Parathyroid adenoma (tissue), 2 donors: ENCODE results near the gene ACBD7.

ENCODE experiments used
- H2AFZ ChIP-seq: fragments of 300-600 bp; sonication (generic); one replicate; pipeline ENCODE4 v1.7.0; 2017; ENCODE audit warnings: antibody characterized with exemption, mild to moderate bottlenecking
- H3K27ac ChIP-seq: fragments of 300-600 bp; sonication (generic); one replicate; pipeline ENCODE4 v1.7.0; 2017
- H3K27me3 ChIP-seq: fragments of 300-600 bp; sonication (generic); one replicate; pipeline ENCODE4 v1.7.0; 2017; ENCODE audit warnings: low read length; ENCODE audit not compliant: control insufficient read depth, insufficient read depth
- H3K36me3 ChIP-seq: fragments of 300-600 bp; sonication (generic); one replicate; pipeline ENCODE4 v1.7.0; 2017; ENCODE audit warnings: low read length; ENCODE audit not compliant: control insufficient read depth, insufficient read depth
- H3K4me1 ChIP-seq: fragments of 300-600 bp; sonication (generic); one replicate; pipeline ENCODE4 v1.7.0; 2017; ENCODE audit warnings: control low read depth
- H3K4me2 ChIP-seq: fragments of 300-600 bp; sonication (generic); one replicate; pipeline ENCODE4 v1.7.0; 2017; ENCODE audit warnings: low read length
- H3K4me3 ChIP-seq: fragments of 300-600 bp; sonication (generic); one replicate; pipeline ENCODE4 v1.7.0; 2017; ENCODE audit warnings: low read depth, low read length
- H3K79me2 ChIP-seq: fragments of 300-600 bp; sonication (generic); one replicate; pipeline ENCODE4 v1.7.0; 2017; ENCODE audit warnings: control low read depth
- H3K9ac ChIP-seq: fragments of 300-600 bp; sonication (generic); one replicate; pipeline ENCODE4 v1.7.0; 2017; ENCODE audit warnings: mild to moderate bottlenecking
- H3K9me3 ChIP-seq: fragments of 300-600 bp; sonication (generic); one replicate; pipeline ENCODE4 v1.7.0; 2017; ENCODE audit warnings: low read length; ENCODE audit not compliant: control insufficient read depth
- TF ChIP-seq, protein P1 (sequence below): fragments of 300-600 bp; sonication (generic); IDR thresholded peaks from one replicate; pipeline ENCODE4 v1.7.0; 2017; ENCODE audit warnings: antibody characterized with exemption, mild to moderate bottlenecking
- donor health status: primary hyperparathyroidism.

The ACBD7 gene

DNA sequence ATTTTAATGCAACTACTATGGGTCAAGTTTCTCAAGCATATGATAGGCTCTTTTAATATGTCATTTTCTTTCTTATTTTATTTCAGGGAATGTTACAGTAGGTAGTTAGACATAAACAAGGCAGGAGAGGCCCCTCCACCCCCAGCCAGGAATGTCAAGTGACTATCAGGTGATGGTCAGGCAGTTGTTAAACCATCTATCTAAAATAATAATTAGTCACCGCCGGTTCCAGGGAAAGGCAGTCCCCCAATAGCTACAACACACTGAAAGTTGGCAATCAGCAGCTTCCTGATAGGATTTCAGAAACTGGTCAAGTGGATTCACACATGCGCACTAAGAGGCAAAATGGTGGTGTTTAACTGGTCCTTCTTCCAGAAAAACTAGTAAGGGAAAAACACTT, 35.5 kb downstream of the ACBD7 start:
- Histone ChIP-seq H3K9me3 (no peaks in the 10 kb centered on the region), H2AFZ (no peak overlapping the region), H3K27me3 (no peaks in the 10 kb centered on the region), H3K4me1 (no peaks in the 10 kb centered on the region), H3K36me3 (no peaks in the 10 kb centered on the region), H3K79me2 (no peaks in the 10 kb centered on the region), H3K9ac (no peak overlapping the region), H3K27ac (no peak overlapping the region), H3K4me2 (no peak overlapping the region), H3K4me3 (no peak overlapping the region)
- TF ChIP-seq, protein P1, sequence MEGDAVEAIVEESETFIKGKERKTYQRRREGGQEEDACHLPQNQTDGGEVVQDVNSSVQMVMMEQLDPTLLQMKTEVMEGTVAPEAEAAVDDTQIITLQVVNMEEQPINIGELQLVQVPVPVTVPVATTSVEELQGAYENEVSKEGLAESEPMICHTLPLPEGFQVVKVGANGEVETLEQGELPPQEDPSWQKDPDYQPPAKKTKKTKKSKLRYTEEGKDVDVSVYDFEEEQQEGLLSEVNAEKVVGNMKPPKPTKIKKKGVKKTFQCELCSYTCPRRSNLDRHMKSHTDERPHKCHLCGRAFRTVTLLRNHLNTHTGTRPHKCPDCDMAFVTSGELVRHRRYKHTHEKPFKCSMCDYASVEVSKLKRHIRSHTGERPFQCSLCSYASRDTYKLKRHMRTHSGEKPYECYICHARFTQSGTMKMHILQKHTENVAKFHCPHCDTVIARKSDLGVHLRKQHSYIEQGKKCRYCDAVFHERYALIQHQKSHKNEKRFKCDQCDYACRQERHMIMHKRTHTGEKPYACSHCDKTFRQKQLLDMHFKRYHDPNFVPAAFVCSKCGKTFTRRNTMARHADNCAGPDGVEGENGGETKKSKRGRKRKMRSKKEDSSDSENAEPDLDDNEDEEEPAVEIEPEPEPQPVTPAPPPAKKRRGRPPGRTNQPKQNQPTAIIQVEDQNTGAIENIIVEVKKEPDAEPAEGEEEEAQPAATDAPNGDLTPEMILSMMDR, result no peak

DNA sequence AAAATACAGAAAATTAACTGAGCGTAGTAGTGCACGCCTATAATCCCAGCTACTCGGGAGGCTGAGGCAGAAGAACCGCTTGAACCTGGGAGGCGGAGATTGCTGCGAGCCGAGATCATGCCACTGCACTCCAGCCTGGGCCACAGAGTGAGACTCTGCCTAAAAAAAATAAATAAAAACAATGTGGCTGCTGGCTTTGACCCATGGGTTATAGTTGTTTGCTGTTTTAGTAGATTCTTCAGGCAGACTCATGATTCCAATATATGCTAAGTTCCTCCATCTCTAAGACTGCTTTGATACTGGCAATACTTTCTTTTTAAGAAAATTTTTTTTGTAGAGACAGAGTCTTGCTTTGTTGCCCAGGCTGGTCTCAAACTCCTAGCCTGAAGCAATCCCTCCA, 36.5 kb downstream of the ACBD7 start:
- Histone ChIP-seq H3K79me2 (no peaks in the 10 kb centered on the region), H3K4me3 (no peak overlapping the region), H3K27me3 (no peaks in the 10 kb centered on the region), H3K4me2 (no peak overlapping the region), H3K27ac (no peak overlapping the region), H3K9me3 (no peaks in the 10 kb centered on the region), H3K4me1 (no peaks in the 10 kb centered on the region), H3K36me3 (no peaks in the 10 kb centered on the region), H2AFZ (no peak overlapping the region), H3K9ac (no peak overlapping the region)
- TF ChIP-seq, protein P1, result no peak

DNA sequence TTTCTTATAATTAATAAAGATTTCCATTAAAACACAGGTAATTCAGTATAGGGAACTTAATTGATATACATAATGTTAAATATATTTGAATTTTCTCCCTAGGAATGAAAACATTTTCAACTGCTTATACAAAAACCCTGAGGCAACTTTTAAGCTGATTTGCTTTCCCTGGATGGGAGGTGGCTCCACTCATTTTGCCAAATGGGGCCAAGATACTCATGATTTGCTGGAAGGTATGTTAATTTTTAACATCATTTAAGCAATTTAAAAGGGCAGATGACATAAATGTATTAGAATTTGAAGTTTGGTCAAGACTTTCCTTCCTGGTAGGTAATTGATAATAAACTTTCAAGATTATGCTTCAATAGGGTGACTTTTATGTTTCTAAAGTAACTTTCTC, 39.0 kb downstream of the ACBD7 start:
- Histone ChIP-seq H3K27me3 (no peaks in the 10 kb centered on the region), H3K4me2 (no peak overlapping the region), H3K27ac (no peak overlapping the region), H3K9me3 (no peaks in the 10 kb centered on the region), H3K4me1 (no peaks in the 10 kb centered on the region), H3K4me3 (no peak overlapping the region), H3K36me3 (no peaks in the 10 kb centered on the region), H3K79me2 (no peaks in the 10 kb centered on the region), H3K9ac (no peak overlapping the region), H2AFZ (no peak overlapping the region)
- TF ChIP-seq, protein P1, result no peak

DNA sequence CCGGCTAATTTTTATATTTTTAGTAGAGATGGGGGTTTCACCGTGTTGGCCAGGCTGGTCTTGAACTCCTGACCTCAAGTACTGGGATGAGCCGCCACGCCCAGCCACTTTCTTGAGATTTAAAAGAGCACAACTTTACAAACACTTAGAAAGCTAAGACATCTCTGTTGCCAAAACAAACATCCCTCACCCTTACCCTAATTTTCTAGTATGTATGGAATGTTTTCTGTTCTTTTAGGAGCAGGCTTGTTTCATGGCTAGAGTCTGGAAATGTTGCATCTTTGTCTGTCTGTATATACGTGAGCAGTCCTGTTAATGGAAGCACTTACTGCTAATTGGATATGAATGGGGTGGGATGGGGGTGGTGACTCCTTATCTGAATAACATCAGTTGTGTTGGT, 42.0 kb downstream of the ACBD7 start:
- H3K36me3 ChIP-seq, result no peaks in the 10 kb centered on the region
- H3K4me1 ChIP-seq, result no peaks in the 10 kb centered on the region
- H2AFZ ChIP-seq, result no peak overlapping the region
- no peaks in the 10 kb centered on the region for H3K79me2 ChIP-seq
- no peak overlapping the region for H3K4me2 ChIP-seq
- no peaks in the 10 kb centered on the region for H3K9me3 ChIP-seq
- TF ChIP-seq, protein P1, result no peak
- no peak overlapping the region for H3K4me3 ChIP-seq
- no peak overlapping the region for H3K9ac ChIP-seq
- H3K27me3 ChIP-seq, result no peaks in the 10 kb centered on the region
- no peak overlapping the region for H3K27ac ChIP-seq

DNA sequence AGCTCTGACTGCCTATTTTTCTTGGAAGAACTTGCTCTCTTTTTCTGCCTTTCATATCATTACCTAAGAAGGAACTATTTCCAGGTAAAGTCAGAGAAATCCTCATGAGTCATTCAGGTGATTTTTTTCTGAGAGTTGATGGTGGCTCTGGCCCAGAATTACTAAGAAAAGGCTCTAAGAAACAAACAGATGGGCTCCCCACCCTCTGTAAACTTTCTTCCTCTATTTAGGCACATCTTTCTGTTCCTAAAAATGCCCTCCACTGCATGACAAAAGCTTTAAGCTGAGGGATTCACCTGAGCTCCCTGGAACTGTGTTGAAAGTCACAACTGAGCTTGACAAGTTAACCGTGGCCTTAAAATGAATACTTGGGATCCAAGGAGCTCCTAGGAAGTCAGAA, 43.2 kb downstream of the ACBD7 start:
- no peaks in the 10 kb centered on the region for H3K27me3 ChIP-seq
- H2AFZ ChIP-seq, result no peak overlapping the region
- no peak overlapping the region for H3K27ac ChIP-seq
- H3K4me2 ChIP-seq, result no peak overlapping the region
- no peaks in the 10 kb centered on the region for H3K4me1 ChIP-seq
- H3K79me2 ChIP-seq, result no peaks in the 10 kb centered on the region
- no peaks in the 10 kb centered on the region for H3K9me3 ChIP-seq
- no peak overlapping the region for H3K9ac ChIP-seq
- no peaks in the 10 kb centered on the region for H3K36me3 ChIP-seq
- no peak overlapping the region for H3K4me3 ChIP-seq
- TF ChIP-seq, protein P1, result no peak
